ENCODE measurements around the gene TBCD. TPM values are rescaled to one million over a fixed set of nuclear protein-coding genes. Genes with fewer than 3 reads are reported as not detected.

The TBCD gene
- total RNA-seq, 1 experiment from 2014 or later = 29.6 TPM

DNA sequence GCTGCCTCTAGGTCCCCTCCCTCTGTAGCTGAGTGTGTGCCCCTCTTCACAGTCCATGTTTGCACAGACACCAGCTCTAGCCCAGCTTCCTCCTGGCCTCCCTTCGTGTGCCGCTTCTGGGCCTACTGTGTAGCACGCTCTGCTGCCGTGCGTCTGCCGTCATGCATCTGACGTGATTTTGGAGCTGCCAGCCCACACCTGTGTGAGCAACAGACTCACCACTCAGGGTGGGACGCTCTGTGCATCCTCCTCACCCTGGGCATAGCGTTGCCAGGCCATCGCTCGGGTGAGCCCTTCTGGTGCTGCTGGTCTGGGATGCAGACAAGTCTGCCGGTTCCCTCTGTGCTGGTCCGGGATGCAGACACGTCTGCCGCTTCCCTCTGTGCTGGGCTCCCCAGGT lies 127.4 kb downstream of the TBCD start:
- ChIA-PET POLR2A (ENCODE audit: unreplicated experiment) (no interaction called here), CTCF (no interaction called here)
- Histone ChIP-seq H3K79me2 (ENCODE audit: low read length) (0 out of 2 replicates have a peak, but pooled peaks cover 3% of the 10 kb centered on the region), H3K36me3 (ENCODE audit: low read depth, low read length) (no peaks in the 10 kb centered on the region), H3K27me3 (ENCODE audit: low read length) (no peaks in the 10 kb centered on the region), H3K4me1 (ENCODE audit: insufficient read depth, low read length) (peaks cover 22% of the 10 kb centered on the region), H4K20me1 (ENCODE audit: low read length) (no peaks in the 10 kb centered on the region), H3K27ac (ENCODE audit: low read length) (no peak overlapping the region), H3K9me2 (replicated peaks; ENCODE audit: low read length) (no peaks in the 10 kb centered on the region), H3K4me2 (ENCODE audit: low read length) (no peak overlapping the region), H3F3A (ENCODE audit: low read length, unreplicated experiment) (no peaks in the 10 kb centered on the region), H3K9me3 (ENCODE audit: low read length) (no peaks in the 10 kb centered on the region), H3K4me3 (ENCODE audit: low read length) (no peak overlapping the region), H3K9ac (ENCODE audit: low read length) (no peak overlapping the region), H2AFZ (ENCODE audit: low read length) (no peak overlapping the region)
- BruUV-seq (replicated peaks) = no TSS peak
- intact Hi-C loops (cut with micrococcal nuclease) = no loop called here
- ATAC-seq (no peak), DNase-seq (no peak)
- TF ChIP-seq EZH2 (IDR thresholded peaks at IDR 0.05; ENCODE audit: low read length, unreplicated experiment) = no peak
- no peak for TF ChIP-seq CTCF (conservative IDR thresholded peaks at IDR 0.05; ENCODE audit: low read depth, low read length)
- no peak for TF ChIP-seq EZH2phosphoT487 (IDR thresholded peaks at IDR 0.05; ENCODE audit: borderline replicate concordance, low read length)

GRCh38 chr17:82880620-82881323 lies 128.9 kb downstream of the TBCD start:
- Histone ChIP-seq H3K27me3 (ENCODE audit: low read length) (no peaks in the 10 kb centered on the region), H3K9me2 (replicated peaks; ENCODE audit: low read length) (no peaks in the 10 kb centered on the region), H3F3A (ENCODE audit: low read length, unreplicated experiment) (no peaks in the 10 kb centered on the region), H3K4me2 (ENCODE audit: low read length) (no peak overlapping the region), H3K9ac (ENCODE audit: low read length) (no peak overlapping the region), H3K36me3 (ENCODE audit: low read depth, low read length) (no peaks in the 10 kb centered on the region), H3K4me1 (ENCODE audit: insufficient read depth, low read length) (peaks cover 16% of the 10 kb centered on the region), H3K79me2 (ENCODE audit: low read length) (0 out of 2 replicates have a peak, but pooled peaks cover 3% of the 10 kb centered on the region), H3K9me3 (ENCODE audit: low read length) (no peaks in the 10 kb centered on the region), H3K4me3 (ENCODE audit: low read length) (no peak overlapping the region), H4K20me1 (ENCODE audit: low read length) (no peaks in the 10 kb centered on the region), H3K27ac (ENCODE audit: low read length) (no peak overlapping the region), H2AFZ (ENCODE audit: low read length) (no peak overlapping the region)
- no TSS peak for BruUV-seq (replicated peaks)
- ChIA-PET POLR2A (ENCODE audit: unreplicated experiment) (no interaction called here), CTCF (no interaction called here)
- intact Hi-C loops (cut with micrococcal nuclease) = no loop called here
- no peak for DNase-seq
- ATAC-seq = no peak
- TF ChIP-seq EZH2phosphoT487 (IDR thresholded peaks at IDR 0.05; ENCODE audit: borderline replicate concordance, low read length) (no peak), CTCF (conservative IDR thresholded peaks at IDR 0.05; ENCODE audit: low read depth, low read length) (no peak), EZH2 (IDR thresholded peaks at IDR 0.05; ENCODE audit: low read length, unreplicated experiment) (no peak)

- no peaks in the 10 kb centered on the region for H3K9me2 ChIP-seq (replicated peaks; ENCODE audit: low read length)
- no peaks in the 10 kb centered on the region for H3K9me3 ChIP-seq (ENCODE audit: low read length)
- no peaks in the 10 kb centered on the region for H4K20me1 ChIP-seq (ENCODE audit: low read length)
- CTCF ChIA-PET = no interaction called here
- H3K9ac ChIP-seq (ENCODE audit: low read length) = no peak overlapping the region
- POLR2A ChIA-PET (ENCODE audit: unreplicated experiment) = no interaction called here
- H3K36me3 ChIP-seq (ENCODE audit: low read depth, low read length) = no peaks in the 10 kb centered on the region
- no peaks in the 10 kb centered on the region for H3K27me3 ChIP-seq (ENCODE audit: low read length)
- no peak overlapping the region for H3K4me3 ChIP-seq (ENCODE audit: low read length)
- DNase-seq (no peak), ATAC-seq (no peak)
- no peak overlapping the region for H2AFZ ChIP-seq (ENCODE audit: low read length)
- H3K79me2 ChIP-seq (ENCODE audit: low read length) = 0 out of 2 replicates have a peak, but pooled peaks cover 3% of the 10 kb centered on the region
- H3K27ac ChIP-seq (ENCODE audit: low read length) = no peak overlapping the region
- no TSS peak for BruUV-seq (replicated peaks)
- no peak for TF ChIP-seq EZH2 (IDR thresholded peaks at IDR 0.05; ENCODE audit: low read length, unreplicated experiment)
- no peak for TF ChIP-seq EZH2phosphoT487 (IDR thresholded peaks at IDR 0.05; ENCODE audit: borderline replicate concordance, low read length)
- no peak for TF ChIP-seq CTCF (conservative IDR thresholded peaks at IDR 0.05; ENCODE audit: low read depth, low read length)
- intact Hi-C loops (cut with micrococcal nuclease) = no loop called here
- H3K4me1 ChIP-seq (ENCODE audit: insufficient read depth, low read length) = peaks cover 17% of the 10 kb centered on the region
- no peaks in the 10 kb centered on the region for H3F3A ChIP-seq (ENCODE audit: low read length, unreplicated experiment)
- H3K4me2 ChIP-seq (ENCODE audit: low read length) = no peak overlapping the region
Observed at GRCh38 chr17:82881324-82881823, 129.5 kb downstream of the TBCD start.
